ENCODE results near the gene ZNF280B. TPM values are rescaled to one million over a fixed set of nuclear protein-coding genes. Genes with fewer than 3 reads are reported as not detected.

ZNF280B gene
- total RNA-seq, 1 experiment from 2014 or later = 0.66 TPM

- CTCF ChIA-PET = no interaction called here
- no TSS peak for BruUV-seq (replicated peaks)
- DNase-seq = no peak
- H3K9me3 ChIP-seq (ENCODE audit: low read length) = no peaks in the 10 kb centered on the region
- no peaks in the 10 kb centered on the region for H3F3A ChIP-seq (ENCODE audit: low read length, unreplicated experiment)
- intact Hi-C loops (cut with micrococcal nuclease) = no loop called here
- no peaks in the 10 kb centered on the region for H3K79me2 ChIP-seq (ENCODE audit: low read length)
- no peak overlapping the region for H3K4me2 ChIP-seq (ENCODE audit: low read length)
- no peaks in the 10 kb centered on the region for H3K9me2 ChIP-seq (replicated peaks; ENCODE audit: low read length)
- no peak overlapping the region for H2AFZ ChIP-seq (ENCODE audit: low read length)
- no peaks in the 10 kb centered on the region for H3K36me3 ChIP-seq (ENCODE audit: low read depth, low read length)
- peaks cover 15% of the 10 kb centered on the region for H3K27me3 ChIP-seq (ENCODE audit: low read length)
- no peak overlapping the region for H3K9ac ChIP-seq (ENCODE audit: low read length)
- TF ChIP-seq EZH2phosphoT487 (IDR thresholded peaks at IDR 0.05; ENCODE audit: borderline replicate concordance, low read length) = no peak
- no peak for TF ChIP-seq CTCF (conservative IDR thresholded peaks at IDR 0.05; ENCODE audit: low read depth, low read length)
- no peak for TF ChIP-seq EZH2 (IDR thresholded peaks at IDR 0.05; ENCODE audit: low read length, unreplicated experiment)
- POLR2A ChIA-PET (ENCODE audit: unreplicated experiment) = interaction anchor here (0.5 kb wide), 1 partner anchor 19 kb away, joined by 17 read pairs; no protein-coding TSS in a partner anchor
- H4K20me1 ChIP-seq (ENCODE audit: low read length) = no peaks in the 10 kb centered on the region
- no peak overlapping the region for H3K4me3 ChIP-seq (ENCODE audit: low read length)
- H3K27ac ChIP-seq (ENCODE audit: low read length) = no peak overlapping the region
- no peaks in the 10 kb centered on the region for H3K4me1 ChIP-seq (ENCODE audit: insufficient read depth, low read length)
- no peak for ATAC-seq
These were observed 17.8 kb upstream of the ZNF280B start for GRCh38 chr22:22526125-22526912.

- no peak overlapping the region for H2AFZ ChIP-seq (ENCODE audit: low read length)
- CTCF ChIA-PET = interaction anchor here (0.7 kb wide), 1 partner anchor 342 kb away, joined by 3 read pairs; no protein-coding TSS in a partner anchor
- no peaks in the 10 kb centered on the region for H3K9me2 ChIP-seq (replicated peaks; ENCODE audit: low read length)
These were observed 15.0 kb upstream of the ZNF280B start for GRCh38 chr22:22523494-22523893.

More at GRCh38 chr22:22523494-22523893, 15.0 kb upstream of the ZNF280B start:
- BruUV-seq (replicated peaks) = no TSS peak
- Histone ChIP-seq H3K27ac (ENCODE audit: low read length) (no peak overlapping the region), H3K27me3 (ENCODE audit: low read length) (peaks cover 15% of the 10 kb centered on the region), H3K4me2 (ENCODE audit: low read length) (no peak overlapping the region), H3K9ac (ENCODE audit: low read length) (no peak overlapping the region), H3K9me3 (ENCODE audit: low read length) (no peaks in the 10 kb centered on the region), H4K20me1 (ENCODE audit: low read length) (no peaks in the 10 kb centered on the region), H3K79me2 (ENCODE audit: low read length) (no peaks in the 10 kb centered on the region), H3K36me3 (ENCODE audit: low read depth, low read length) (no peaks in the 10 kb centered on the region), H3K4me1 (ENCODE audit: insufficient read depth, low read length) (no peaks in the 10 kb centered on the region), H3F3A (ENCODE audit: low read length, unreplicated experiment) (no peaks in the 10 kb centered on the region), H3K4me3 (ENCODE audit: low read length) (no peak overlapping the region)
- POLR2A ChIA-PET (ENCODE audit: unreplicated experiment) = no interaction called here
- ATAC-seq (no peak), DNase-seq (no peak)
- TF ChIP-seq CTCF (conservative IDR thresholded peaks at IDR 0.05; ENCODE audit: low read depth, low read length) = no peak
- TF ChIP-seq EZH2phosphoT487 (IDR thresholded peaks at IDR 0.05; ENCODE audit: borderline replicate concordance, low read length) = no peak
- TF ChIP-seq EZH2 (IDR thresholded peaks at IDR 0.05; ENCODE audit: low read length, unreplicated experiment) = no peak
- intact Hi-C loops (cut with micrococcal nuclease) = no loop called here
